Thyroid gland (tissue), 4 donors: ENCODE measurements around the gene BICDL1.

Experiments
- POLR2A ChIP-seq, 2 donors: fragments of 450-650 bp; IDR thresholded peaks; one replicate each; pipeline ENCODE4 v1.6.1; 2017; ENCODE audit warnings: antibody characterized with exemption in 2 of 2, mild to moderate bottlenecking in 2 of 2, moderate library complexity in 1 of 2
- TF ChIP-seq, protein P1 (sequence below), 6 experiments: fragments of 200-600 bp in 3 of 6; fragments of 450-650 bp in 3 of 6; sonication (generic) in 3 of 6; IDR thresholded peaks; one replicate each; pipeline ENCODE4 v1.5.1; 2016 to 2019; ENCODE audit warnings: antibody characterized with exemption in 6 of 6, mild to moderate bottlenecking in 2 of 6, inconsistent platforms in 1 of 6, moderate library complexity in 1 of 6

DNA sequence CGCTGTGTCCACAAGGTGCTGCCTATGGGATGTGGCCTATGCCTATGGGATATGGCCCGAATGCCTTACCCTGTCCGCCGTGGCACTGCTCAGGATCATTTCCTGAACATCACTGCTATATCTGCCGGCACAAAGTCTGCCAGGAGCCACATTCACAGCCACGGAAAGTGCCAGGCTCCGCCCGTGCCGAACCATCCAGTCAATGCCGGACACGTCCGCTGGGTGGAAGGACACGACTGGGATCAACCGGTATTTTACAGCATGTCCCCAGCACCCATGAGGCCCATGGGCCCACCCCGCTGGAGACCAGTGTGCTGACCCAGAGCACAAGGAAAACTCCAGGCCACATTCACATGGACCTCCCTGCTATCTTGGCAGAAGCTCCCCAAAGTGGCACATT lies 142.1 kb downstream of the BICDL1 start:
- TF ChIP-seq, protein P1, sequence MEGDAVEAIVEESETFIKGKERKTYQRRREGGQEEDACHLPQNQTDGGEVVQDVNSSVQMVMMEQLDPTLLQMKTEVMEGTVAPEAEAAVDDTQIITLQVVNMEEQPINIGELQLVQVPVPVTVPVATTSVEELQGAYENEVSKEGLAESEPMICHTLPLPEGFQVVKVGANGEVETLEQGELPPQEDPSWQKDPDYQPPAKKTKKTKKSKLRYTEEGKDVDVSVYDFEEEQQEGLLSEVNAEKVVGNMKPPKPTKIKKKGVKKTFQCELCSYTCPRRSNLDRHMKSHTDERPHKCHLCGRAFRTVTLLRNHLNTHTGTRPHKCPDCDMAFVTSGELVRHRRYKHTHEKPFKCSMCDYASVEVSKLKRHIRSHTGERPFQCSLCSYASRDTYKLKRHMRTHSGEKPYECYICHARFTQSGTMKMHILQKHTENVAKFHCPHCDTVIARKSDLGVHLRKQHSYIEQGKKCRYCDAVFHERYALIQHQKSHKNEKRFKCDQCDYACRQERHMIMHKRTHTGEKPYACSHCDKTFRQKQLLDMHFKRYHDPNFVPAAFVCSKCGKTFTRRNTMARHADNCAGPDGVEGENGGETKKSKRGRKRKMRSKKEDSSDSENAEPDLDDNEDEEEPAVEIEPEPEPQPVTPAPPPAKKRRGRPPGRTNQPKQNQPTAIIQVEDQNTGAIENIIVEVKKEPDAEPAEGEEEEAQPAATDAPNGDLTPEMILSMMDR (IDR thresholded peaks at IDR 0.05): no peak
- no peak for TF ChIP-seq POLR2A (IDR thresholded peaks at IDR 0.05)
